HepG2 (cell line): ENCODE measurements around the gene RAD54L2. TPM values are rescaled to one million over a fixed set of nuclear protein-coding genes. Genes with fewer than 3 reads are reported as not detected.

Experiments used
- ARID4A ChIP-seq: sonication (generic); formaldehyde crosslinking; IDR thresholded peaks from 2 replicates; pipeline ENCODE4 v1.5.0; 2020; ENCODE audit warnings: mild to moderate bottlenecking, missing genetic modification reagents, borderline replicate concordance
- BRD4 ChIP-seq: sonication (generic); formaldehyde crosslinking; IDR thresholded peaks from 2 replicates; pipeline ENCODE4 v1.4.0; 2020; ENCODE audit warnings: missing genetic modification reagents
- HNRNPLL ChIP-seq: fragments of 200-400 bp; formaldehyde crosslinking; IDR thresholded peaks from 2 replicates; pipeline ENCODE4 v1.6.1; 2017; ENCODE audit warnings: mild to moderate bottlenecking, low read depth, low read length; ENCODE audit not compliant: poor library complexity, severe bottlenecking
- KLF6 ChIP-seq: IDR thresholded peaks from 2 replicates; pipeline ENCODE4 v1.8.0; 2016; ENCODE audit warnings: missing biosample characterization, missing genetic modification reagents
- LRRFIP1 ChIP-seq: sonication (generic); formaldehyde crosslinking; conservative IDR thresholded peaks from 2 replicates; pipeline ENCODE4 v1.4.0; 2020; ENCODE audit warnings: missing genetic modification reagents
- MIXL1 ChIP-seq: IDR thresholded peaks from 2 replicates; pipeline ENCODE4 v1.6.1; 2016
- NFKB2 ChIP-seq: sonication (generic); formaldehyde crosslinking; IDR thresholded peaks from 2 replicates; pipeline ENCODE4 v1.4.0; 2020; ENCODE audit warnings: missing genetic modification reagents, borderline replicate concordance
- RBM39 ChIP-seq: fragments of 200-400 bp; formaldehyde crosslinking; IDR thresholded peaks from one replicate; pipeline ENCODE4 v1.6.1; 2018; ENCODE audit warnings: antibody characterized with exemption, mild to moderate bottlenecking, low read depth, low read length; ENCODE audit not compliant: poor library complexity, severe bottlenecking
- SIX4 ChIP-seq: sonication (generic); formaldehyde crosslinking; IDR thresholded peaks from 2 replicates; pipeline ENCODE4 v1.4.0; 2020; ENCODE audit warnings: missing genetic modification reagents
- SYNCRIP ChIP-seq: fragments of 200-400 bp; formaldehyde crosslinking; IDR thresholded peaks from 2 replicates; pipeline ENCODE4 v1.6.1; 2018; ENCODE audit warnings: mild to moderate bottlenecking, low read depth, low read length; ENCODE audit not compliant: insufficient read depth
- TOPORS ChIP-seq: sonication (generic); formaldehyde crosslinking; IDR thresholded peaks from 2 replicates; pipeline ENCODE4 v1.8.0; 2023; ENCODE audit warnings: mild to moderate bottlenecking, missing genetic modification reagents
- ZBTB2 ChIP-seq: sonication (generic); formaldehyde crosslinking; IDR thresholded peaks from 2 replicates; pipeline ENCODE4 v1.8.0; 2022; ENCODE audit warnings: low read depth, missing genetic modification reagents
- ZNF253 ChIP-seq: sonication (generic); formaldehyde crosslinking; IDR thresholded peaks from 2 replicates; pipeline ENCODE4 v1.8.0; 2022; ENCODE audit warnings: mild to moderate bottlenecking, missing genetic modification reagents, borderline replicate concordance
- ZNF282 ChIP-seq: fragments of 450-650 bp; IDR thresholded peaks from 2 replicates; pipeline ENCODE4 v1.6.1; 2018; ENCODE audit not compliant: partially characterized antibody
- ZNF335 ChIP-seq: sonication (generic); formaldehyde crosslinking; IDR thresholded peaks from 2 replicates; pipeline ENCODE4 v1.4.0; 2020; ENCODE audit warnings: missing genetic modification reagents
- ZNF547 ChIP-seq: sonication (generic); formaldehyde crosslinking; IDR thresholded peaks from 2 replicates; pipeline ENCODE4 v1.5.1; 2020; ENCODE audit warnings: mild to moderate bottlenecking, missing genetic modification reagents
- polyA plus RNA-seq, 8 experiments: library from polyadenylated mRNA; depleted of rRNA in 3 of 8; stranded (reverse) in 7 of 8; unstranded in 1 of 8; fragments of >200 nt; fragmentation: Illumina TruSeq in 4 of 8; extraction: Trizol in 4 of 8; gene quantifications; 2 replicates each; pipeline versions ENCODE4 v1.2.1 to v1.2.3, GENCODE V29; 2011 to 2016; ENCODE audit warnings: low read depth in 4 of 8, missing spikeins in 1 of 8, mixed read lengths in 1 of 8; ENCODE audit not compliant: insufficient read depth in 1 of 8
- total RNA-seq, 5 experiments: library from RNA; depleted of rRNA; stranded (reverse); fragments of >200 nt; fragmentation: Illumina TruSeq; extraction: Trizol; gene quantifications; 2 replicates each; pipeline ENCODE4 v1.2.3, GENCODE V29; 2016; ENCODE audit warnings: low read depth in 1 of 5

The RAD54L2 gene
- total and polyA plus RNA-seq, 2 of the 13 experiments (the other 11 are each of a cell fraction or from before 2014, with no cell fraction given): 5.5 to 14.8 TPM

- TF ChIP-seq MIXL1 (CRISPR knock-in tag) (no peak), LRRFIP1 (no peak), SIX4 (CRISPR knock-in tag) (no peak), SYNCRIP (no peak), ZBTB2 (CRISPR knock-in tag) (no peak), TOPORS (CRISPR knock-in tag) (no peak), HNRNPLL (no peak), ZNF282 (no peak), RBM39 (no peak), ZNF547 (CRISPR knock-in tag) (no peak), NFKB2 (no peak), BRD4 (CRISPR knock-in tag) (no peak), ARID4A (no peak), ZNF253 (CRISPR knock-in tag) (no peak), KLF6 (CRISPR knock-in tag) (no peak), ZNF335 (CRISPR knock-in tag) (no peak)
Measured at GRCh38 chr3:51568996-51569395, 30.5 kb downstream of the RAD54L2 start (continued).
